DOHH2 (cell line): ENCODE results near the gene GPC6.

ENCODE experiments used
- H3F3A ChIP-seq: fragments of 200-600 bp; sonication (generic), shearing (Covaris generic); 2 replicates; pipeline ENCODE4 v1.6.0; 2016; ENCODE audit warnings: antibody characterized with exemption, mild to moderate bottlenecking; ENCODE audit not compliant: control insufficient read depth, insufficient read depth
- H3K27ac ChIP-seq: fragments of 200-600 bp; sonication (generic); 2 replicates; pipeline ENCODE4 v1.5.1; 2014; ENCODE audit warnings: low read depth, mild to moderate bottlenecking, low read length, moderate library complexity
- H3K27me3 ChIP-seq: fragments of 200-600 bp; sonication (generic); 2 replicates; pipeline ENCODE4 v1.6.1; 2014; ENCODE audit warnings: mild to moderate bottlenecking, low read length, mixed read lengths; ENCODE audit not compliant: control insufficient read depth
- H3K36me3 ChIP-seq: fragments of 200-600 bp; sonication (generic); 2 replicates; pipeline ENCODE4 v1.6.1; 2014; ENCODE audit warnings: mild to moderate bottlenecking, low read length, moderate library complexity, mixed read lengths; ENCODE audit not compliant: control insufficient read depth
- H3K4me1 ChIP-seq: fragments of 200-600 bp; sonication (generic); 2 replicates; pipeline ENCODE4 v1.6.1; 2014; ENCODE audit warnings: mild to moderate bottlenecking, low read length, mixed read lengths; ENCODE audit not compliant: control insufficient read depth
- H3K4me2 ChIP-seq: fragments of 200-600 bp; sonication (generic); 2 replicates; pipeline ENCODE4 v1.6.0; 2014; ENCODE audit warnings: mild to moderate bottlenecking, low read length, moderate library complexity
- H3K4me3 ChIP-seq: fragments of 200-600 bp; sonication (generic); 2 replicates; pipeline ENCODE4 v1.5.1; 2014; ENCODE audit warnings: mild to moderate bottlenecking, low read length, mixed read lengths
- H3K79me2 ChIP-seq: fragments of 200-600 bp; sonication (generic); 2 replicates; pipeline ENCODE4 v1.6.1; 2014; ENCODE audit warnings: mild to moderate bottlenecking, low read length, mixed read lengths; ENCODE audit not compliant: control insufficient read depth
- H3K9me2 ChIP-seq: fragments of 200-600 bp; sonication (generic); replicated peaks from 2 replicates; pipeline ENCODE4 v1.6.1; 2014; ENCODE audit warnings: mild to moderate bottlenecking, low read length, mixed read lengths; ENCODE audit not compliant: control insufficient read depth
- H3K9me3 ChIP-seq: fragments of 200-600 bp; sonication (generic); 2 replicates; pipeline ENCODE4 v1.6.1; 2014; ENCODE audit warnings: antibody characterized with exemption, low read length, mixed read lengths; ENCODE audit not compliant: control insufficient read depth, insufficient read depth
- H4K20me1 ChIP-seq: fragments of 200-600 bp; sonication (generic); 2 replicates; pipeline ENCODE4 v1.6.0; 2014; ENCODE audit warnings: low read depth, mild to moderate bottlenecking, antibody characterized with exemption, low read length, moderate library complexity; ENCODE audit not compliant: control insufficient read depth, insufficient read depth
- CTCF ChIP-seq: fragments of 200-600 bp; sonication (generic); IDR thresholded peaks from one replicate; pipeline ENCODE4 v1.5.1; 2014; ENCODE audit warnings: antibody characterized with exemption, mild to moderate bottlenecking, low read depth, low read length; ENCODE audit not compliant: poor library complexity, severe bottlenecking
- EZH2phosphoT487 ChIP-seq: fragments of 200-600 bp; sonication (generic); IDR thresholded peaks from 2 replicates; pipeline ENCODE4 v1.6.1; 2017; ENCODE audit warnings: borderline replicate concordance, mild to moderate bottlenecking, antibody characterized with exemption, low read length, moderate library complexity, mixed read lengths

Gene GPC6

GRCh38 chr13:93293710-93294109 lies 67.1 kb downstream of the GPC6 start:
- Histone ChIP-seq H4K20me1 (no peaks in the 10 kb centered on the region), H3K9me2 (no peaks in the 10 kb centered on the region), H3K4me1 (no peaks in the 10 kb centered on the region), H3K36me3 (no peaks in the 10 kb centered on the region), H3K4me3 (no peak overlapping the region), H3K79me2 (no peaks in the 10 kb centered on the region), H3K9me3 (no peaks in the 10 kb centered on the region), H3K4me2 (no peak overlapping the region), H3K27ac (no peak overlapping the region), H3F3A (no peaks in the 10 kb centered on the region), H3K27me3 (no peaks in the 10 kb centered on the region)
- TF ChIP-seq CTCF (no peak), EZH2phosphoT487 (no peak)

- TF ChIP-seq CTCF, result no peak
- no peak for TF ChIP-seq EZH2phosphoT487
- H3K4me2 ChIP-seq, result no peak overlapping the region
- H3K4me3 ChIP-seq, result no peak overlapping the region
- no peaks in the 10 kb centered on the region for H3K36me3 ChIP-seq
- H4K20me1 ChIP-seq, result no peaks in the 10 kb centered on the region
- H3F3A ChIP-seq, result no peaks in the 10 kb centered on the region
- H3K79me2 ChIP-seq, result no peaks in the 10 kb centered on the region
- H3K9me2 ChIP-seq, result no peaks in the 10 kb centered on the region
- no peaks in the 10 kb centered on the region for H3K9me3 ChIP-seq
- H3K27me3 ChIP-seq, result no peaks in the 10 kb centered on the region
- H3K27ac ChIP-seq, result no peak overlapping the region
- H3K4me1 ChIP-seq, result no peaks in the 10 kb centered on the region
These were observed 70.0 kb downstream of the GPC6 start for GRCh38 chr13:93296584-93296983.

GRCh38 chr13:93298713-93299112 lies 72.1 kb downstream of the GPC6 start:
- no peaks in the 10 kb centered on the region for H3F3A ChIP-seq
- TF ChIP-seq CTCF (no peak), EZH2phosphoT487 (no peak)
- no peaks in the 10 kb centered on the region for H3K27me3 ChIP-seq
- H3K79me2 ChIP-seq, result no peaks in the 10 kb centered on the region
- H3K4me2 ChIP-seq, result no peak overlapping the region
- H3K27ac ChIP-seq, result no peak overlapping the region
- H3K4me3 ChIP-seq, result no peak overlapping the region
- no peaks in the 10 kb centered on the region for H3K36me3 ChIP-seq
- H3K9me2 ChIP-seq, result no peaks in the 10 kb centered on the region
- H3K9me3 ChIP-seq, result no peaks in the 10 kb centered on the region
- no peaks in the 10 kb centered on the region for H4K20me1 ChIP-seq
- H3K4me1 ChIP-seq, result no peaks in the 10 kb centered on the region

GRCh38 chr13:93304134-93304533 lies 77.5 kb downstream of the GPC6 start:
- no peak for TF ChIP-seq EZH2phosphoT487
- Histone ChIP-seq H3K4me3 (no peak overlapping the region), H4K20me1 (no peaks in the 10 kb centered on the region), H3K27ac (no peak overlapping the region), H3K36me3 (no peaks in the 10 kb centered on the region), H3K9me3 (no peaks in the 10 kb centered on the region), H3K79me2 (no peaks in the 10 kb centered on the region), H3K4me2 (no peak overlapping the region), H3F3A (no peaks in the 10 kb centered on the region), H3K9me2 (no peaks in the 10 kb centered on the region), H3K27me3 (no peaks in the 10 kb centered on the region), H3K4me1 (no peaks in the 10 kb centered on the region)
